DMS79 treated with DMSO at 0.1 percent for 48 hours (cell line): ENCODE data around the gene BLVRA.
A peak's percentile ranks its signal among the peaks of the same experiment; 100 is the strongest.

Experiments
- DNase-seq: peaks from one replicate; lab custom pipeline; 2025; lab: John Stamatoyannopoulos, UW

The BLVRA gene

DNA sequence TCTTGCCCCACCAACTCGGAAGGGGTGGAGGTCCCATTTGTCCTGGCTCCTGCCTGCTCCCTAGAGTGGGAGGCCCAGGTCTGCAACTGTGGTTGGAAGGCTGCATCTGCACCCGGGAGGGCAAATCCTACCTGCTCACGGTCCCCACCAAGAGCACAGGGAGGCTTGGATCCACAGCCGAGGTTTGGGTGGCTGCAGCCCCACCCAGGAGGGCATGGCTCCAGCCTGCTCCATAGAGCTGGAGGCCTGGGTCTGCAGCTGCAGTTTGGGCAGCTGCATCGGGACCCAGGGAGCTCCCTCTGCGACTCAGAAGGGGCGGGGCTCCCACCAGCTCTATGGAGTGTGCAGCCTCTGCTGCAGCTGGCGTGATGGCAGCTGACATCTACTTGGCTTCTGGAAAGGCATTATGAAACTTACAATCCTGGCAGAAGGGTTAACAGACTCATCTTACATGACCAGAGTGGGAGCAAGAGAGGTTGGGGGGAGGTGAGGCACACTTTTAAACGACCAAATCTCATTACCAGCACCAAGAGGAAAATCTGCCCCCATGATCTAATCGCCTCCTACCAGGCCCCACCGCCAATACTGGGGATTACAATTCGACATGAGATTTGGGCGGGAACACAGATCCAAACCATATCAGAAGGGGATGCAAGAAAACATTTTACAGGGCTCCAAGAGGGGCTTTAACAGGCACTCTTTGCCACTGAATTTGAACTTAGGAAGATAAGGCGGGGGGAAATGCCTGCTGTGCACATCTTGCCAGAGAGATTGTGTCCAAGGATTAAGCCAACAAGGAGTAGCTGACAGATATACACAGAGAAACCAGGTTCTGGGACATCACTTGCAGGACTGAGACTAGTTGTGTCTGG is 8.2 kb upstream of the BLVRA start:
- no peak for DNase-seq

DNA sequence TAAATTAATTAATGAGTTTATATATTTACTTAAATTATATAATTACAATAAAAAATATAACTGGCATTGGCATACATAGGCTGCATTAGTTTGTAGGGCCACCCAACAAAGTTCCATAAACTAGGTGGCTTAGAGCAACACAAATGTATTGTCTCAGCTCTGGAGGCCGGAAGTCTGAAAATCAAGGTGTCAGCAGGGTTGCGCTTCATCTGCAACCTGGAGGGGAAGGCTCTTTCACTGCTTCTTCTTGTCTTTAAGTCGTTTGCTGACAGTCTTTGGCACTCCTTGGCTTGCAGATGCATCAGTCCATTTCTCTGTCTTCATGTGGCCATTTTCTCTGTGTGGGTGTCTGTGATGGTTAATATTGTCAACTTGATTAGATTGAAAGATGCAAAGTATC is 6.1 kb upstream of the BLVRA start:
- no peak for DNase-seq

DNA sequence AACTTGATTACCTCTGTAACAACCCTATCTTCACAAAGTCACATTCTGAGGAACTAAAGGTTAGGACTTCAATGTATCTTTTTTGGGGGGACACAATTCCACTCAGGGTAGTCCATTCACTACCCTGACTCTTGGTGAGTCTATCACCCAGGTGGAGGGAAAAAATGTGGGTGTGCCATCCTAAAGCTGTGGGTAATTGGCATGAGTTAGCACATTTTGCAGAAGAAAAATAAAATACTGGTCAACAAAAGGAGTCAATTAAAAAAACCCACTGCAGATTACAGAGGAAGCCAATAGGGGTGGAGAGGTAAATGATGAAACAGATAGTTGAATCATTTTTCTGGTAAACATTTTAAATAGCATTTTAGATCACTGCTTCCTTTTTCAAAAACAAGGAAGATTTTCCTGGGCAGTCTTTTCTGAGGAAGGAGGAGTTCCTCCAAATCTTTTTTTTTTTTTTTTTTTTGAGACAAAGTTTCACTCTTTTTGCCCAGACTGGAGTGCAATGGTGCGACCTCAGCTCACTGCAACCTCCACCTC is 5.1 kb upstream of the BLVRA start:
- no peak for DNase-seq

DNA sequence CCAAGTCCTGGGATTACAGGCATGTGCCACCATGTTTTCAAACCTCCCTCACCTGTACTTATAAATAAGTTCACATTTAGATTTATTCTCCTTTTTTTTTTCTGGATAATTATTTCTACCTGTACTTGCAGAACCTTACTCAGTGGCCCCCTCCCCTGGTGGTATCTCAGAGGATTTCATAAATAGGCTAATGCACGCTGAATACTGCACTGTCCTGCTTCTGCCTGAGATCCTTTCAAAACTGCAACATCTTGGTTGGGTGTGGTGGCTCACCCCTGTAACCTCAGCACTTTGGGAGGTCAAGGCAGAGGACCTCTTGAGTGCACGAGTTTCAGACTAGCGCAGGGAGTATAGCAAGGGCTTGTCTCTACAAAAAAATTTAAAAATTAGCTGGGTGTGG is 4.6 kb upstream of the BLVRA start:
- DNase-seq = no peak

DNA sequence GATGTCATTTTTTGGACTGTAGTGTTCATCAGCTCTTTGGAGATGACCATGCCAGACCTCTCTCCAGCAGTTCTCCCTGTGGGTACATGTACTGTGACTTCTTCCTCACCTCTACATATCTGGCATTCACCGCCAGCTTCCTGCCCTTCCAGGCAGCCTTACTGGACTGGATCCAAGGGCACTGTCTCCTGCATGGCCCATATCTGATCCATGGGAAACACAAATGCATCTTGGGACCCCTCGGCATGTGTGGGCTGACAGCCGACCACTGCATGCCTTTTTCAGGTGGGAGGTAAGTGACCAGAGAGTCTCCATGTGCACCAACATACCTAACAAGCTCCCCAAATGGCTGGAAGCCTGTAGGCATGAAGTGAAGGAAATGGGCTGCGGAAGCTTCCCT is 3.9 kb upstream of the BLVRA start:
- DNase-seq = no peak

DNA sequence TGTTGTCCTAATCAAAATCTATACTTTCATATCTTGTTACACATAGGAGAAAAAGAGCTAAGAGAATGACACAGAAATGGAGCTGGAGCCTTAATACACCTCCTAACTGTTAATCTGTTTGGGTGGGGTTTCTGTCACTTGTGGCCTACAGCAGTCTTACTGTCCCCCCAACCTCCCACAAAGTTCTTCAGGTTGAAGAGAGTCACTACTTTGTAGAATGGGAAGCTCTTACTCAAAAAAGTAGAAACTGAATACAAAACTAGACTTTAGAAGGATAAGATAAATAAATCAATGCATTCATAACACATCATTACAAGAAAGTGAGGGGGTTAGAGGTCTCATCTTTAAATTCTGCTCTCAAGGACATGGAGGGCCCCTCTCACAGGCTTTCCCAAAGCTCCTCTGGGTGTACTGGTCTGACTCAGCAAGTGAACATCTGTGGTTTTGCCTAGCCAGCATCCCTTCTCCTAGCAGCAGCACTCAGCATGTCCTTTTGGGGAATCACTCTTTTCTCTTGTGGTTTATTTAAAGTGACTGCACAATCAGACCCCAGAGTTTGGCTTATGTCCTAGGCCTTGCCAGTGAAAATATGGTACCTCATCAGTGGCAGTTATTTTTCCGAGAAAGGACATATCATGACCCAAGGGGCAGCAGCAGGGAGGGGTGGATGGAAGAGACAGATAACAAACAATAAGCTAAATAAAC is 2.0 kb upstream of the BLVRA start:
- no peak for DNase-seq

DNA sequence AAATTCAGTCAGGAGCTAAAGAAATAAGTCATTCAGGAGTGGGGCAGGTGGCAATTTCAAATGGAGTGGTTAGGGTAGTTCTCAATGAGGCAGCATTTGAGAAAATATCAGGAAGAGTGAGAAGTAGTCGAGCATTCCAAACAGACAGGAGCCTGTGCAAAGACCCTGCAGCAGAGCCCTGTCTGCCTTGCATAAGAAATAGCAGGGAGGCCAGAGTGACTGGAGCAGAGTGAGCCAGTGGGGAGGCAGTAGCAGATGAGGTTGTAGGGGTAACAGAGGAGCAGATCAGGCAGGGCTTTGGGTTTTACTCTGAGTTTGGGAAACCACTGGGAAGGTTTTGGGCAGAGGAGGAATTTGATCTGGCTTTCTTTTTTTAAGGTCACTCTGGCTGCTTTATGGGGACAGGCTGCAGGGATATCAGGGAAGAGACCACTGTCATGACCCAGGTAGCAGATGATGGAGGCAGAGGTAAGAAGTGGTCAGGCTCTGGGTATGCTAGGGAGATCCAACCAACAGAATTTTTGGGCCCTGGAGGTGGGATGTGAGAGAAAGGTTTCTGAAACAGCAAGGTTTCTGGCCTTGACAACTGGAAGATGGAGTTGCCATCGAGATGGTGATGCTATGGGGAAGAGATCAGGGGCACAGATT is 1.3 kb upstream of the BLVRA start:
- DNase-seq = no peak

DNA sequence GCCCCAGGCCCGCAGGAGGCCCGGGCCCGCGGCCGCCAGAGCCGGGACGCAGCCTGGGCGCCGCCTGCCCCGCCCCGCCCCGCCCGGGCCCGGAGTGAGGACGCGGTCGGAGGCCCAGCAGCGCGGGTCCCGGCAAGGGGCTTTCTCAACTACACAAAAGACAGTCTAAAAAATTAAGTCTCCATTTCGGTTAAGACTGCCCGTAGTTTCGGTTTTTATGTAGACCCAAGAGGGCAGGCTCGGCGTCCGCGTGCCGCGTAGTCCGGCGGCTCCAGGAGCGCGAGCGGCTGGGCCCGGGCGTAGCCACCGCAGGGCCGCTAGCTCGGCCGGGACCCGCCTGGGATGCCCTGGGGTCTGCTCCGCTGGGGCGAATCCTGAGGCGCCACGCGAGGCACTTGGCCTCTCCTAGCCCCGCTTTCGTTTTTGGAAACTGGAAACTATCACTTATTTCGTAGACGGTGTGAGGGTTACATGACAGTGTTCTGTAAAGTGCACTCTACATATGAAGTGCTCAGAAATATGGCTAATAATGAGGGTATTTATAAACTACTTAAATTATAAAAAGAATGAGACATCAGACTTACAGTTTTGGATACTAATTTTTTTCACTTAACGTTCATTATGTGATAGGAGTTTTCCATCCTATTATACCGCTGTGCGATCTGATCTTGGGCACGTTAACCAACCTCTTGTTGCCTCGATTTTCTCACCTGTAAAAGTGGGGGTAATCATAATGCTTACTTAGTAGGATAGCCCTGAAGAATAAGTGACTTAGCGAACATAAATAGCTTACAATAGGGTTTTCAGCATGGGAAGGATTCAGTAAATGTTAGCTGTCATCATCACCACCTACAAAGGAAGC is 573 bp downstream of the BLVRA start:
- DNase-seq = peak; percentile 60

DNA sequence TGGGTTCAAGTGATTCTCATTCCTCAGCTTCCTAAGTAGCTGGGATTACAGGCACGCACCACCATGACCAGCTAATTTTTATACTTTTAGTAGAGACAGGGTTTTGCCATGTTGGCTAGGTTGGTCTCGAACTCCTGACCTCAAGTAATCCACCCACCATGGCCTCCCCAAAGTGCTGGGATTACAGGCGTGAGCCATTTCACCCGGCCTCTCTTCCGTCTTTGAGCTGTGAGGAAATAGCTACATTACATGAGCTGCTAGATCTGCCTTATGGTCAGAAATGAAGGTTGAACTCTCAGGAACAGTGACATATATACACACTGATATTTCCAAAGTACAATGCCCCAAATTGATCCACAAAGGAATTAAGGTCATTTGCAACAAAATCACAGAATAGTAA is 2.4 kb downstream of the BLVRA start:
- no peak for DNase-seq

DNA sequence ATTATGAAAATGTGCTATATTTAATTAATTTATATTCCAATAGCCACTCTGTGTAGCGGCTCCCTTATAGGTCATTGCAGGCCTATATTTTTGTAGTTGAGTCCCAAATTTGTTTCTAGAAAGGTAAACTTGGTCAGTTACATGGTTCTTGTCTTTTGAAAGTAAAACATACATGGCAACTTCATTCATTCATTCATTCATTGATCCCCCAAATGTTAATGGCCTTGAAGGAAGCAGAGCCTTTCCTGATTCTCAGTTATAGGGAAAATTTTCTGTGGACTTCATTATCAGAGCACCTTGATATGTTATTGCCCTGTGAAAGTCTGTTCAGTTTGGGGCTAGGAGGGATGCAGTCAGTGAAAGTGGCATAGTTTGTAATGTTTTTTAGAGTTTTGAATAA is 2.9 kb downstream of the BLVRA start:
- DNase-seq = no peak

DNA sequence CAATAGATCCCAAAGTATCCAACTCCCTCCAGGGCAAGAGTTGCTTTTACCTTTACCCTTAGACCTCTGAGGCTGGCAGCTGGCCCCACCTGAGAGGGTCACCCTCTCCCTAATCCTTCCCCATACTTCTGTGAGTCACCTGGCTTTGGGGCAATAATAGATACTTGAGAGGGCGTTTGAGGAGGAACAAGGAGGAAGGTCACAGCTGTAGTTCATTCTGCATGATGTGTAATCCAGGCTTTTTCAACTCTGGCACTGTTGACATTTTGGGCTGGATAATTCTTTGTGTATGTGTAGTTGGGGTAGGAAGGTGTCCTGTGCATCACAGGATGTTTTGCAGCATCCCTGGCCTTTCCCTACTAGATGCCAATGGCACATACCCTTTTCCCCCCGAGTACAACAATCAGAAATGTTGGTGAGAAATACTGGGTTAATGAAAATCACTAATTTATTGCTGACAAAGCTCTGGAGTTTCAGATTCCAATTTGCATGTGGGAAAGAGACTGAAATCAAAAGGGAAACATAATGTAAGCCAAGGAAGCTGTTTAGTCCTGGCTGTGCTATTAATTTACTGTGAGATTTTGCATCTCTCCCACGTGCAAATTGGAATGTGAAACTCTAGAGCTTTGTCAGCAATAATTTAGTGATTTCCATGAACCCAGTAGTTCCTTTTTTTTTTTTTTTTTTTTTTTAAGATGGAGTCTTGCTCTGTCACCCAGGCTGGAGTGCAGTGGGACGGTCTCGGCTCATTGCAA is 3.6 kb downstream of the BLVRA start:
- DNase-seq = no peak

DNA sequence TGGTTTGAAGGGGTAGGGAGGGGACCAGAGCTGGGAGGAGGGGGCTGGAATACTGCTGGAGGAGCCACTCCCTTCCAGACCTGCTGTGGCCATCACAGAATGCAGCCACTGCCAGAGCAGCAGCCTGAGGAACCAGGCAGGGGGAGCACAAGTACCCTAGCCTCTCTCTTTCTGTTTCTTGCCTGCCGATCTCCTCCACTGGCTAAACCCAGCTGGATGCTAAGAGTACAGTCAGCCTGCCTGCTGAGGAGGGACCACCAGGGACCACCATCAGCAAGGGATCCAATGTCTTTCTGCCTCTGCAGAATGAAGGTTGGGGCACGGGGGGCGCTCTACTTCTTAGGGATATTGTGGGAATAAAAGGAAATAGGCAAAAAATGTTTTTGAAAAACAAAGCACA is 4.7 kb downstream of the BLVRA start:
- DNase-seq = no peak

DNA sequence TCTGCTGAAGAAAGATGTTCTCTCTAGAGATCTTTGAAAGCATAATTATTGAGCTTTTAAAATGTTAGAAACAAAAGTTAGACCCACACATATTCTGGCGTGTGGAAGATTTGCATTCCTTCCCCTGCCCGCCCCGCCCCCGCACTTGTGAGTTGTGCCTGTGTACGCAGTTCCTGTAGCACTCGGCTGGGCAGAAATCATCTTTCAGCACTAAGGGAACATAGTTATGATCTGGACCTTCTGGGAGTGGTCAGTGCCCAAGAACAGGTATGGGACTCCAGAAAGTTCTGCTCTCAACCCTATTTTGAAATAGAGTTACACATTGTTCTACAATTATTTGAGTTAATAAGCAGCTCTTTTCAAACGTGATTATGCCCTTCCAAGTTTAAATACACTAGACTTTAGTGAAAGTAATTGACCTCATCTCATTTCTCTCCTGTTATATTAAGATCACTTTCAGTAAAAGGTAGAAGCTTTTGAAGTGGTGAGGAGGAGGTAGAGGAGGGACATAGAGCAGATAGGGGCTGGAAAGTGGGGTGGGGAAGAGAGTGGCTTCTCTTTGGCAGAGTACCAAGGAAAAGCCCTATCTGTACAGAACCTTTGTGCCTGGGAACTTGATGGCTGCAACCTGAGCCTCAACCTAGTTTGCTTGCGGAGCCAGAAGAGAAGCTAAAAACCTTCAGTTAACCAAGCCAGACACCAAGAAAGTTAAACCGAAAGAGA is 5.7 kb downstream of the BLVRA start:
- no peak for DNase-seq

DNA sequence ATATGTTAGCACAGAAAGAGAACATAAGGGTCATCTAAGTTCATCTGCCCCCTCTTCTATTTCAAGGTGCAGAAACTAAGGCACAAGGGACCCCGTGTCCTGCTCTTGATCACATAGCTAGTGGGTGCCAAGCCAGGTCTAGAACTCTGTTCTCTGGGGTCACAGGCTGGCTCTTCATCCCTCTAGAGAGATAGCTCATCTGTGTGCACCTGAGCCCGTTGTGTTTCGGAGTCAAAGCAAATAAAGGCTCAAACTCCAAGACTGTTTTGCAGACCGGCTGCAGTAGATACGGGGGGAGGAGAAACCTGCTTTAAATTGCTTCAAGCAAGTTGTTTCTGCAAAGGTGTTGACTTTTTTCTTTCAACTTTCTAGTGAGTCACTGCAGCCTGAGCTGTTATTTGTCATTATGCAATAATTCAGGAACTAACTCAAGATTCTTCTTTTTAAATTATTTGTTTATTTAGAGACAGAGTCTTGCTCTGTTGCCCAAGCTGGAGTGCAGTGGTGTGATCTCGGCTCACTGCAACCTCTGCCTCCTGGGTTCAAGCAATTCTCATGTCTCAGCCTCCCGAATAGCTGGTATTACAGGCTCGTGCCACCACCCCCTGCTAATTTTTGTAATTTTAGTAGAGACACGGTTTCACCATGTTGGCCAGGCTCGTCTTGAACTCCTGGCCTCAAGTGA is 6.5 kb downstream of the BLVRA start:
- DNase-seq = no peak

DNA sequence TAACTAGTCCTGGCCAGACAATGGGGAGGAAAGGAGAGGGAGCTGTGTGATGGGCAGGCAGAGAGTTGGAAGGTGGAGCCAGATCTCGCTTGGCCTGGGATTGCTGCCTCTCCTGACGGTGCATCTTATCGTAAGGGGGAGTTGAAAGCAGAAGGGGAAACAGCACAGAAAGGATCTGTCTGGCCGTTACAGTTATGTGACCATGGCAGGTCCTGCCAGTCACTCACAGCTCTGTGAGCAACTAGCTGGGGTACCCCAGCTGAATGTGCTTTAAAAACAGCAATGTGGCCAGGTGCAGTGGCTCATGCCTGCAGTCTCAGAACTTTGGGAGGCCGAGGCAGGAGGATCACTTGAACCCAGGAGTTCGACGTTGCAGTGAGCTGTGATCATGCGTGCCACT is 8.1 kb downstream of the BLVRA start:
- no peak for DNase-seq

DNA sequence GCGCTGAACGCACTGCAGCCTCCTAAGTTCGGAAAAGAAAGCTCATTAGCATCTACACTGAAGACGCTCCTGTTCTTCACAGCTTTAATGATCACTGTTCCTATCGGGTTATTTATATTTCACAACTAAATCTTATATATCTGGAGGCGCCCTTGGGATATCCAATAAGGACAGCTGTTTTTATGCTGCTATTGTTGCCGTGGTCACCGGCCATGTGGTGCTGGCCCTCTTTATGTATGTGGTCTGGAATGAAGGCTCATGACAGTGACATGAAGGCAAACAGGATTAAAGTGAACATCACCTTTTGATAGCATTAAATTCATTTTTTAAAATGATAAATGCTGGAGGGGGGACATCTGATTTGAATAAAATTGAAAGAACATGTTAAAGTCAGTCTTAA is 8.8 kb downstream of the BLVRA start:
- DNase-seq = no peak

DNA sequence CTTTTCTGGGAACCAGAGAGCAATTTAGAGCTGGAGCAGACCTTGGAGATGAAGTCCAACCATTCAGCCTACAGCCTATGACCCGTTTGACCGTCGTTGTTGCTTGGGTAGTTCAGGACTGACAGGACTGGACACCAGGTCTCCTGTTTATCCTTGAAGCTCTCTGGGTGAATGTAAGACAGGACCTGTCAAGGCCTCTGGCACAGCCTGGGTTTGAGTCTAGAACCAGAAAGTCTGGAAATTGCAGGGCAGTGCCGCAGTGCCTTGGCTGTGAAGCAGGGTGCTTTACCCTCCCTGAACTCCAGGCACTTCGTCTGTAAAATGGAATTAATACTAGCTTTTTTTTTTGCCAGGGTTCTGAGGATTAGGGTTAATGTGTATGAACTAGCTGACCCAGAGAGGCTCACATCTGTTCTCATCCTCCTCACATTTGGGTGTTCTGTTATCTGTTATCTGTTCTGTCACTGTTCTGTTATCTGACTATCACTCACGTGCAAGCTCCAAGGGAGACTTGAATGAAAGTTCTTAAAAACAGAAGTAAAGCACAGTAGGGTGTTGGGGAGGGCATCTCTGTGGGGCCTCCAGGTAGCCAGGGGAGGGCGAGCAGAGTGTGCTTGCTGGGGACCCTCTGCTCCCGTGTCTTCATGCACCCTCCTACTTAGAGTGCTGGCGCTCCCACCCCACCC is 9.9 kb downstream of the BLVRA start:
- no peak for DNase-seq

DNA sequence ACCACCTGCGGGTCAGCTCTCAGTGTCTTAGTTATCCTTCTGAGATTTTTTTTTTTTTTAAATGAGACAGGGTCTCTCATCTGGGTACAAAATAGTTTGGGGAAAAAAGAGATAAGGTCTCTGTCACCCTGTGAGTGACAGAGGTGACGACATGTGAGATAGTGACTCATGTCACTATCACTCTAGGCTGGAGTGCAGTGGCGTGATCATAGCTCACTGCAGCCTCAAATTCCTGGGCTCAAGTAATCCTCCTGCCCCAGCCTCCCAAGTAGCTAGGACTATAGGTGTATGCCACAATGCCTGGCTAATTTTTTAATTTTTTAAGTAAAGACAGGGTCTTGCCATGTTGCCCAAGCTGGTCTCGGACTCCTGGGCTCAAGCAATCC is 10.4 kb downstream of the BLVRA start:
- DNase-seq = no peak

DNA sequence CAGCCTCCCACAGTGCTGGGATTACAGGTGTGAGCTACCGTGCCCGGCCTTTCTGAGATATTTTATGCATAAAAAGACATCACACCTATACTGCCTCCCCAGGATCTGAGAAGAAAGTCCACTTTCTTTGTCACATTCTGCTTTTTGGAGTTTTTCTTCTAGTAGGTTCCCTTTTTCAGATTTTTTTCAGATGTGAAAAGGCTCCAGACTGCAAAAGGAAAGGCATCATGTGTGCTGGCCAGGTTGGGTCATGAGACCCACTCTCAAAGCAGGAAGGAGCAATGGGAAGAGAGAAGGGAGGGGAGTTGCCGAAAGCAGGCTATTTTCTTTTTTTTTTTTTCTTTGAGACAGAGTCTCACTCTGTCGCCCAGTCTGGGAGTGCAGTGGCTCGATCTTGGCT is 10.8 kb downstream of the BLVRA start:
- DNase-seq = no peak
